AG10803 (cell line): Measurements from ENCODE around the gene THOP1.

Experiments
- DNase-seq: peaks from one replicate; pipeline ENCODE4 v3.0.0; 2010; ENCODE audit warnings: low read depth
- H3K4me3 ChIP-seq: 2 replicates; pipeline ENCODE4 v1.5.1; 2011; ENCODE audit warnings: mild to moderate bottlenecking, low read length, control low read depth
- CTCF ChIP-seq: conservative IDR thresholded peaks from 2 replicates; pipeline ENCODE4 v1.5.1; 2011; ENCODE audit warnings: mild to moderate bottlenecking, low read length, control low read depth, inconsistent platforms

The THOP1 gene

GRCh38 chr19:2762783-2763496 lies 22.4 kb upstream of the THOP1 start:
- TF ChIP-seq CTCF = no peak
- no peak overlapping the region for H3K4me3 ChIP-seq
- DNase-seq = no peak

GRCh38 chr19:2763687-2764086 lies 21.6 kb upstream of the THOP1 start:
- H3K4me3 ChIP-seq = no peak overlapping the region
- TF ChIP-seq CTCF = no peak
- DNase-seq = no peak

GRCh38 chr19:2764945-2765344 lies 20.4 kb upstream of the THOP1 start:
- TF ChIP-seq CTCF = no peak
- no peak for DNase-seq
- no peak overlapping the region for H3K4me3 ChIP-seq

GRCh38 chr19:2765376-2765775 lies 19.9 kb upstream of the THOP1 start:
- TF ChIP-seq CTCF = no peak
- DNase-seq = no peak
- H3K4me3 ChIP-seq = no peak overlapping the region

- no peak for DNase-seq
- no peak overlapping the region for H3K4me3 ChIP-seq
- TF ChIP-seq CTCF = no peak
Measured at GRCh38 chr19:2766594-2767372, 18.5 kb upstream of the THOP1 start.

GRCh38 chr19:2767688-2768087 lies 17.6 kb upstream of the THOP1 start:
- no peak for TF ChIP-seq CTCF
- DNase-seq = no peak
- H3K4me3 ChIP-seq = no peak overlapping the region
